ACC112 (cell line): ENCODE measurements around the gene C22orf15.

ENCODE experiments used
- H2AFZ ChIP-seq: fragments of 200-600 bp; sonication (generic); one replicate; pipeline ENCODE4 v1.6.0; 2017; ENCODE audit warnings: antibody characterized with exemption, low read length; ENCODE audit not compliant: unreplicated experiment
- H3K27ac ChIP-seq: fragments of 200-600 bp; sonication (generic); 2 replicates; pipeline ENCODE4 v1.5.1; 2014; ENCODE audit warnings: low read depth, mild to moderate bottlenecking, antibody characterized with exemption, low read length, moderate library complexity
- H3K27me3 ChIP-seq: fragments of 200-600 bp; sonication (generic); 2 replicates; pipeline ENCODE4 v1.6.1; 2014; ENCODE audit warnings: mild to moderate bottlenecking, antibody characterized with exemption, low read length, moderate library complexity, mixed read lengths; ENCODE audit not compliant: insufficient read depth
- H3K36me3 ChIP-seq: fragments of 200-600 bp; sonication (generic); 2 replicates; pipeline ENCODE4 v1.6.1; 2016; ENCODE audit warnings: mild to moderate bottlenecking, antibody characterized with exemption, low read length, moderate library complexity, mixed read lengths; ENCODE audit not compliant: insufficient read depth
- H3K4me1 ChIP-seq: fragments of 200-600 bp; sonication (generic); one replicate; pipeline ENCODE4 v1.6.1; 2016; ENCODE audit warnings: low read length, mixed read lengths; ENCODE audit not compliant: insufficient read depth, unreplicated experiment, control insufficient read depth
- H3K4me3 ChIP-seq: fragments of 200-600 bp; sonication (generic); 2 replicates; pipeline ENCODE4 v1.5.1; 2014; ENCODE audit warnings: mild to moderate bottlenecking, low read depth, low read length
- H3K79me2 ChIP-seq: fragments of 200-600 bp; sonication (generic); one replicate; pipeline ENCODE4 v1.6.0; 2016; ENCODE audit warnings: low read length; ENCODE audit not compliant: control insufficient read depth, unreplicated experiment, insufficient read depth

Gene C22orf15

DNA sequence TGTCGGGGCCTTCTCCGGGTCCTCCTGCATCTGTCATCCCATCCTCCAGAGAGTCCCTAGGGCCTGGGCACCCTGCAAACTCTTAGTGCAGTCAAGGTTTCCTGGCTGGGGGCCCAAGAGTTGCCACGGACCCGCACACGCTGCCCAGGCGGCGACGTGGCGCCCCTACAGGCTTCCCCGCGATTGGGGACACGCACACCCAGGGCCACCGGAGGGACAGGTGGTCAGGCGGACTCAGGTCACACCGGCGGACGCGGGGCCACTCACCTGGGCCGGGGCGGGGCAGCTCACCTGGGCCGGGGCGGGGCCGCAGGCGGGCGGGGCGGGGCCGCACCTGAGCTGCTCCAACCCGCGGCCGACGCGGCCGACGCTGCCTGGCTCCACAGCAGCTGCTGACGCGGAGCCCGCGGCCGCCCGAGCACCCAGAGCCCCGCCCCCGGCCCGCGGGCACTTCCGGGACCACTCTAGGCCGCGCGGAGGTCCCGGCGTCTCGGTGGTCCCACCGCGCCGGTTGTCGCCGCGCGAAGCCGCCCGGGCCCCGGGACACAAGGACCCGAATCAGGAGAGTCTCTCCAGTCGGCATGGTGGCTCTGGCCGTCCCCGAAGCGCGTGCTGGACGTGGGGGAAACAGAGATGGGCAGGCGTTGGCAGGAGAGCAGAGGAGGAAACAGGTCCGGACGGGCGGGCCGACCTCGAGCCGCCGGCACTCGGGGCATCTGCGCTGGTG, 11.9 kb upstream of the C22orf15 start, which contains the start of gene ZNF70:
Gene ZNF70 (minus strand): TSS at position 399 of the 727 bp plus-strand sequence. CDS start 5,972 bp downstream, outside the sequence.
- Histone ChIP-seq H3K27ac (peak within 1 kb of the TSS; percentile 50), H2AFZ (peak within 1 kb of the TSS; percentile 57), H3K79me2 (no peaks in the 10 kb centered on the region), H3K27me3 (no peaks in the 10 kb centered on the region), H3K4me3 (peak within 1 kb of the TSS; percentile 94), H3K4me1 (peaks cover 6% of the 10 kb centered on the region), H3K36me3 (no peaks in the 10 kb centered on the region)

DNA sequence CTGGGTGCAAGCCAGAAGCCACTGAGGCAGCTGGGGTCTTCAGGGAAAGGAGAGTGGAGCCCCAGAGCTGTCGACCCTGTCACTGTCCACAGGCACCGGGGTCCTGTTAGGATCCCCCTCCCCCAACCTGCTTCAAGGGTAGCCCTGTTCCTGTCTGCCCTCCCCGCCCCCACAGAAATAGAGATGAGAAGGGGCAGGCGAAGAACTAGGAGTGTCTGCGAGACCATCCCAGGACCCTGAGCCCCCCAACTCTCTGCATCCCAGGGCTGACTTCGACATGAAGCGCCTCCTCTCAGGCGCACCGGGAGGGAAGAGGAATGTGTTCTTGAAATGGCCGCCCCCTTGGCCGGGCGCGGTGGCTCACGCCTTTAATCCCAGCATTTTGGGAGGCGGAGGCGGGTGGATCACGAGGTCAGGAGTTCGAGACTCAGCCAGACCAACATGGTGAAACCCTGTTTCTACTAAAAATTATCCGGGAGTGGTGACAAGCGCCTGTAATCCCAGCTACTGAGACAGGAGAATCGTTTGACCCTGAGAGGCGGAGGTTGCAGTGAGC, 11.3 kb upstream of the C22orf15 start:
- Histone ChIP-seq H3K36me3 (no peaks in the 10 kb centered on the region), H3K4me3 (peak overlapping the region; percentile 94), H3K27me3 (no peaks in the 10 kb centered on the region), H3K79me2 (no peaks in the 10 kb centered on the region), H3K27ac (peak overlapping the region; percentile 50), H3K4me1 (peaks cover 6% of the 10 kb centered on the region), H2AFZ (peak overlapping the region; percentile 51)

DNA sequence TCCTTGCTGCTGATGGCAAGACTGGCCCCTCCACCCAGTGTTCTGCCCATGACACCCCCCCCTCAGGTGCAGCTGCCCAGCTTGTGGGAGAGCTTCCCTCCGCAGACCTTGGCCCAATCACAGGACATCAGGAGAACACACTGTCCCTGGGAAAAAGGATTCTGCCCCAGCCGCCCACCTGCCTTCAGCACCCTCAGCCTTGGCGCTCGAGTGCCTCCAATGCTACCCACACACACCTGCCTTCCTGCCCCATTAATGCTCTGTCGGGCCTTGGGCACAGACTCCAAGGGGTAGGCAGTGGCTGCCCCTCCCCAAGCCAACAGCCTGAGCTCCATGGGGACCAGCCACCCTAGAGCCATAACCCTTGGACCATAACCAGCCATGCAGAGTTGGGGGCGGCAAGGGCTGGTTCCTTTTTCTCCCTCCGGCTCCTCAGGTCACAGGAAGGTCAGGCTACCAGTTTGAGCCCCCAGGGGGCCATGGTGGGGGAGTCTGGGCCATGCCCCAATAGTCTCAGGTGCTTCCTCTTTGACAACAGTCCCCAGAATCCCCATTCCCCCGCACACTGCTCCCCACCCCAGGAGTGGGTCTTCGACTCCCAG, 10.6 kb upstream of the C22orf15 start:
- Histone ChIP-seq H3K4me3 (no peak overlapping the region; the same call in 1 of the 2 replicates), H3K27me3 (no peaks in the 10 kb centered on the region), H2AFZ (no peak overlapping the region), H3K4me1 (peaks cover 6% of the 10 kb centered on the region), H3K36me3 (no peaks in the 10 kb centered on the region), H3K79me2 (no peaks in the 10 kb centered on the region), H3K27ac (no peak overlapping the region)

GRCh38 chr22:23752750-23753149, 10.0 kb upstream of the C22orf15 start:
- no peaks in the 10 kb centered on the region for H3K27me3 ChIP-seq
- no peak overlapping the region for H2AFZ ChIP-seq
- no peak overlapping the region for H3K27ac ChIP-seq
- H3K36me3 ChIP-seq: no peaks in the 10 kb centered on the region
- H3K4me1 ChIP-seq: peaks cover 6% of the 10 kb centered on the region
- no peak overlapping the region for H3K4me3 ChIP-seq
- H3K79me2 ChIP-seq: no peaks in the 10 kb centered on the region

DNA sequence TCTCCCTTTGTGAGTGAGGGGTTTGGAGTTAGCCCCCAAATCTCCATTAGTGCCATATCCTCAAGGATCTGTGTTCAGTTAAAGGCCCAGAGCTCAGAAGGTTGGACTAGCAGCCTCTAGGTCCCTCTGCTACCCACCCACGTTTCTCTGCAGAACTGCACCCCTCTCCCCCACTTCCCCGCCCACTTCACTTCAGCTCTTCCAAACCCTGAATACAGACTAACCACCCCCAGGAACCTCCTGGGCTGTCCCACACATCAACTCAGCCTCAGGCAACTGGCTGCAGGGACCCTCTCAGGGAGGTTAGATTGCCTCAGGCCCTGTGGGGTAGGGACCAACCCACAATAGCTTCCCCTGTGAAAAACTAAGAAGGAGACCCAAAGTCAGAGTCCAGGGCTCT, 9.4 kb upstream of the C22orf15 start:
- H3K4me1 ChIP-seq: peaks cover 6% of the 10 kb centered on the region
- H3K27ac ChIP-seq: no peak overlapping the region
- H3K4me3 ChIP-seq: no peak overlapping the region
- H3K27me3 ChIP-seq: no peaks in the 10 kb centered on the region
- no peaks in the 10 kb centered on the region for H3K36me3 ChIP-seq
- no peak overlapping the region for H2AFZ ChIP-seq
- no peaks in the 10 kb centered on the region for H3K79me2 ChIP-seq

GRCh38 chr22:23754220-23754919, 8.4 kb upstream of the C22orf15 start, which contains the start of gene VPREB3:
VPREB3 (minus strand) TSS chr22:23754425; CDS start chr22:23754363, 62 bp downstream.
- Histone ChIP-seq H2AFZ (no peak within 1 kb of the TSS), H3K4me1 (peaks cover 6% of the 10 kb centered on the region), H3K36me3 (no peaks in the 10 kb centered on the region), H3K27ac (no peak within 1 kb of the TSS), H3K4me3 (no peak within 1 kb of the TSS), H3K27me3 (no peaks in the 10 kb centered on the region), H3K79me2 (no peaks in the 10 kb centered on the region)

- Histone ChIP-seq H2AFZ (no peak overlapping the region), H3K4me3 (no peak overlapping the region), H3K27ac (no peak overlapping the region), H3K36me3 (no peaks in the 10 kb centered on the region), H3K4me1 (no peaks in the 10 kb centered on the region), H3K27me3 (no peaks in the 10 kb centered on the region), H3K79me2 (no peaks in the 10 kb centered on the region)
These were observed 7.7 kb upstream of the C22orf15 start for GRCh38 chr22:23754980-23755636.

- Histone ChIP-seq H3K4me3 (no peak overlapping the region), H3K4me1 (no peaks in the 10 kb centered on the region), H2AFZ (no peak overlapping the region), H3K79me2 (no peaks in the 10 kb centered on the region), H3K36me3 (no peaks in the 10 kb centered on the region), H3K27ac (no peak overlapping the region), H3K27me3 (no peaks in the 10 kb centered on the region)
These were observed 7.1 kb upstream of the C22orf15 start for GRCh38 chr22:23755711-23756110.

GRCh38 chr22:23756891-23757290, 5.9 kb upstream of the C22orf15 start:
- H3K79me2 ChIP-seq: no peaks in the 10 kb centered on the region
- no peaks in the 10 kb centered on the region for H3K27me3 ChIP-seq
- H3K27ac ChIP-seq: no peak overlapping the region
- H2AFZ ChIP-seq: no peak overlapping the region
- no peak overlapping the region for H3K4me3 ChIP-seq
- no peaks in the 10 kb centered on the region for H3K4me1 ChIP-seq
- no peaks in the 10 kb centered on the region for H3K36me3 ChIP-seq

GRCh38 chr22:23759566-23759965, 3.2 kb upstream of the C22orf15 start:
- no peaks in the 10 kb centered on the region for H3K27me3 ChIP-seq
- H3K4me1 ChIP-seq: peaks cover 8% of the 10 kb centered on the region
- no peaks in the 10 kb centered on the region for H3K79me2 ChIP-seq
- H2AFZ ChIP-seq: no peak overlapping the region
- H3K4me3 ChIP-seq: no peak overlapping the region
- H3K27ac ChIP-seq: no peak overlapping the region
- H3K36me3 ChIP-seq: no peaks in the 10 kb centered on the region
